GM12878 (cell line): ENCODE results near the gene ZNF18. TPM values are rescaled to one million over a fixed set of nuclear protein-coding genes. Genes with fewer than 3 reads are reported as not detected.
A peak's percentile ranks its signal among the peaks of the same experiment; 100 is the strongest.

Source experiments
- ATAC-seq: fragments of 200-7000 bp; cut with Tn5 transposase; 3 replicates; pipeline ENCODE4 v1.9.1; 2020; ENCODE audit warnings: mild to moderate bottlenecking, moderate library complexity
- BruUV-seq: library from RNA; stranded (reverse); fragments of 400-500 nt; replicated peaks from 2 replicates; lab custom pipeline; 2021; lab: Mats Ljungman, UMichigan
- CTCF ChIA-PET: fragments of 300-600 bp; sonication (Branson Sonifier 250); formaldehyde crosslinking; extraction: SDS; loops from one replicate; lab custom pipeline; 2021; ENCODE audit warnings: inconsistent platforms; lab: Yijun Ruan, JAX
- POLR2A ChIA-PET: fragments of 350-600 bp; formaldehyde crosslinking; extraction: SDS; loops from one replicate; lab custom pipeline; 2021; ENCODE audit warnings: inconsistent platforms; lab: Charles Lee
- RAD21 ChIA-PET: fragments of 300-600 bp; sonication (Branson Sonifier 250); formaldehyde crosslinking; loops from one replicate; lab custom pipeline; 2023; ENCODE audit warnings: antibody characterized with exemption; ENCODE audit not compliant: unreplicated experiment; lab: Charles Lee
- SMC1A ChIA-PET: fragments of 300-600 bp; sonication (Branson Sonifier 250); formaldehyde crosslinking; loops from one replicate; lab custom pipeline; 2023; ENCODE audit not compliant: unreplicated experiment, uncharacterized antibody; lab: Charles Lee
- DNase-seq: peaks from one replicate; pipeline ENCODE4 v3.0.0-alpha.2; 2011; ENCODE audit warnings: low read depth, low spot score
- FAIRE-seq: peaks from 3 replicates; lab custom pipeline; 2011; peaks lifted over from hg19 to GRCh38; lab: Jason Lieb, UNC
- H2AFZ ChIP-seq: 2 replicates; pipeline ENCODE4 v1.6.0; 2011; ENCODE audit warnings: low read depth, low read length, control low read depth; ENCODE audit not compliant: control insufficient read depth
- H3K27ac ChIP-seq: 2 replicates; pipeline ENCODE4 v1.5.1; 2011; ENCODE audit warnings: control low read depth; ENCODE audit not compliant: control insufficient read depth, insufficient read depth
- H3K27me3 ChIP-seq, 2 experiments: replicated peaks in 1 of 2; 2 replicates each; pipeline versions ENCODE4 v1.6.0 to v1.6.1; 2011; ENCODE audit warnings: low read length in 1 of 2; ENCODE audit not compliant: control insufficient read depth in 2 of 2, insufficient read depth in 2 of 2
- H3K36me3 ChIP-seq, 2 experiments: 2 replicates each; pipeline ENCODE4 v1.5.1; 2011; ENCODE audit warnings: low read length in 1 of 2; ENCODE audit not compliant: control insufficient read depth in 2 of 2, insufficient read depth in 2 of 2
- H3K4me1 ChIP-seq: 2 replicates; pipeline ENCODE4 v1.6.1; 2011; ENCODE audit warnings: mild to moderate bottlenecking, low read length, moderate library complexity, mixed read lengths; ENCODE audit not compliant: control insufficient read depth, insufficient read depth
- H3K4me2 ChIP-seq: 2 replicates; pipeline ENCODE4 v1.6.0; 2011; ENCODE audit warnings: control low read depth; ENCODE audit not compliant: control insufficient read depth, insufficient read depth
- H3K4me3 ChIP-seq: fragments of 200-600 bp; sonication (generic); 2 replicates; pipeline ENCODE4 v1.5.1; 2016
- H3K79me2 ChIP-seq: 2 replicates; pipeline ENCODE4 v1.6.0; 2011; ENCODE audit warnings: low read length; ENCODE audit not compliant: control insufficient read depth, insufficient read depth
- H3K9ac ChIP-seq: 2 replicates; pipeline ENCODE4 v1.8.0; 2011; ENCODE audit warnings: low read length, control low read depth, mixed read lengths; ENCODE audit not compliant: control insufficient read depth, insufficient read depth
- H3K9me3 ChIP-seq: replicated peaks from 3 replicates; pipeline ENCODE4 v1.5.1; 2011; ENCODE audit warnings: mild to moderate bottlenecking, low read length; ENCODE audit not compliant: control insufficient read depth, insufficient read depth
- H4K20me1 ChIP-seq: 2 replicates; pipeline ENCODE4 v1.6.0; 2011; ENCODE audit not compliant: control insufficient read depth, insufficient read depth
- FOXK2 ChIP-seq: fragments of 450-650 bp; IDR thresholded peaks from 2 replicates; pipeline ENCODE4 v1.6.1; 2017; ENCODE audit warnings: mild to moderate bottlenecking, moderate library complexity
- GATAD2B ChIP-seq: fragments of 450-650 bp; conservative IDR thresholded peaks from 2 replicates; pipeline ENCODE4 v1.6.1; 2017; ENCODE audit warnings: low read depth, mild to moderate bottlenecking, moderate library complexity
- KLF5 ChIP-seq: fragments of 450-650 bp; IDR thresholded peaks from 2 replicates; pipeline ENCODE4 v1.6.1; 2014; ENCODE audit warnings: mild to moderate bottlenecking; ENCODE audit not compliant: partially characterized antibody
- MEF2B ChIP-seq: fragments of 450-650 bp; IDR thresholded peaks from 2 replicates; pipeline ENCODE4 v1.6.1; 2018; ENCODE audit warnings: mild to moderate bottlenecking, moderate library complexity; ENCODE audit not compliant: partially characterized antibody, poor library complexity, severe bottlenecking
- NFYB ChIP-seq: IDR thresholded peaks from 2 replicates; pipeline ENCODE4 v1.6.1; 2011; ENCODE audit warnings: low read depth, mild to moderate bottlenecking, low read length, improper control_type of control experiment, moderate library complexity; ENCODE audit not compliant: insufficient read depth
- NR2F1 ChIP-seq: fragments of 450-650 bp; conservative IDR thresholded peaks from 2 replicates; pipeline ENCODE4 v1.6.1; 2017; ENCODE audit warnings: mild to moderate bottlenecking
- PRDM15 ChIP-seq: fragments of 450-650 bp; formaldehyde crosslinking; IDR thresholded peaks from 2 replicates; pipeline ENCODE4 v1.4.0; 2020; ENCODE audit warnings: mild to moderate bottlenecking, moderate library complexity
- ZNF687 ChIP-seq: fragments of 450-650 bp; IDR thresholded peaks from 2 replicates; pipeline ENCODE4 v1.6.1; 2017; ENCODE audit warnings: mild to moderate bottlenecking, moderate library complexity
- WGBS: methylation state at CpG from one replicate; pipeline ENCODE4 v1.1.6; 2016; ENCODE audit warnings: low lambda C conversion rate; ENCODE audit not compliant: insufficient replicate concordance, insufficient coverage; ENCODE audit errors: missing lambda C conversion rate; 5-methylcytosine and 5-hydroxymethylcytosine counted together
- in situ Hi-C: fragments of 300-500 bp; cut with MboI; formaldehyde crosslinking; loops from 9 replicates; pipeline ENCODE4 v1.14.3; 2018; ENCODE audit warnings: mixed read lengths
- intact Hi-C: fragments of 100-400 bp; cut with micrococcal nuclease; formaldehyde crosslinking; loops from one replicate; pipeline ENCODE4 v1.14.2; 2022; ENCODE audit not compliant: unreplicated experiment
- polyA plus RNA-seq, 11 experiments: library from polyadenylated mRNA; depleted of rRNA in 4 of 11; unstranded in 6 of 11; stranded (reverse) in 5 of 11; fragments of >200 nt; fragmentation: Nextera tagmentation in 4 of 11; fragmentation: Illumina TruSeq in 1 of 11; extraction: Ambion mirVana in 4 of 11; extraction: Trizol in 1 of 11; gene quantifications; 1 replicate in 1 of 11; 2 replicates in 10 of 11; pipeline versions ENCODE4 v1.2.1 to v1.2.3, GENCODE V29; 2011 to 2016; ENCODE audit warnings: inconsistent platforms in 2 of 11, missing spikeins in 2 of 11, low read depth in 1 of 11
- total RNA-seq, 4 experiments: library from RNA; depleted of rRNA in 3 of 4; stranded (reverse); fragments of >200 nt in 3 of 4; fragmentation: Illumina TruSeq in 1 of 4; extraction: Trizol in 1 of 4; gene quantifications; 2 replicates each; pipeline versions ENCODE4 v1.2.1 to v1.2.3, GENCODE V29; 2013 to 2021

ZNF18 gene
- total and polyA plus RNA-seq, 10 of the 15 experiments (the other 5 are each of a cell fraction or from before 2014, with no cell fraction given): 4.6 to 10.2 (median 9.1) TPM

GRCh38 chr17:12020642-12021622, 23.7 kb upstream of the ZNF18 start, which contains the start of gene MAP2K4 (continued):
- peak; percentile 95 for TF ChIP-seq GATAD2B
- no peak for TF ChIP-seq MEF2B
- TF ChIP-seq, all 136 proteins: peak for 28

GRCh38 chr17:12007466-12007865, 10.2 kb upstream of the ZNF18 start:
- Histone ChIP-seq H3K9ac (no peak overlapping the region), H3K27ac (no peak overlapping the region), H4K20me1 (no peaks in the 10 kb centered on the region), H3K4me3 (no peak overlapping the region), H3K36me3 (no peaks in the 10 kb centered on the region), H3K4me1 (no peaks in the 10 kb centered on the region), H3K79me2 (no peaks in the 10 kb centered on the region), H3K27me3 (peaks cover 0 to 2% of the 10 kb centered on the region in 2 experiments; a peak in 1 of 4 replicates), H3K9me3 (no peaks in the 10 kb centered on the region), H3K4me2 (no peak overlapping the region), H2AFZ (no peak overlapping the region)
- ChIA-PET SMC1A (interaction anchor here (0.9 to 1.7 kb wide), 3 partner anchors 11 to 19 kb away, joined by 3 to 6 read pairs (median 4); partner anchors contain the start of gene MAP2K4), POLR2A (interaction anchor here (1.6 kb wide), 1 partner anchor 10 kb away, joined by 8 read pairs; the partner anchor contains the start of gene ZNF18), CTCF (interaction anchor here (0.6 to 1.1 kb wide), 3 partner anchors 12 to 62 kb away, joined by 3 to 5 read pairs (median 4); no protein-coding TSS in a partner anchor), RAD21 (no interaction called here)
- DNase-seq (no peak), ATAC-seq (no peak), FAIRE-seq (no peak)
- no TSS peak for BruUV-seq
- intact Hi-C loops: no loop called here
- TF ChIP-seq KLF5 (no peak), ZNF687 (no peak), MEF2B (no peak), NFYB (no peak), FOXK2 (no peak), PRDM15 (CRISPR knock-in tag) (no peak), NR2F1 (no peak)
- WGBS: 17% methylated on average over 5 of the region's 5 CpGs
- in situ Hi-C loops: no loop called here
